AG09319 (cell line): ENCODE results near the gene DEGS1.
"Not testable (repeated sequence)": the region's sequence is repeated elsewhere in the genome, so short reads cannot be mapped to it uniquely, and the experiment has no call there.

ENCODE experiments used
- DNase-seq: peaks from one replicate; pipeline ENCODE4 v3.0.0-alpha.2; 2010; ENCODE audit warnings: low read depth; ENCODE audit errors: extremely low read depth
- CTCF ChIP-seq: IDR thresholded peaks from 2 replicates; pipeline ENCODE4 v1.5.1; 2011; ENCODE audit warnings: low read depth, mild to moderate bottlenecking, inconsistent platforms, low read length, moderate library complexity

The DEGS1 gene

GRCh38 chr1:224203243-224204016 is 20.4 kb downstream of the DEGS1 start:
- TF ChIP-seq CTCF: no peak
- DNase-seq: no peak

GRCh38 chr1:224205438-224205840 is 22.4 kb downstream of the DEGS1 start:
- no peak for TF ChIP-seq CTCF
- DNase-seq: no peak

- not testable (repeated sequence) for DNase-seq
Measured at GRCh38 chr1:224205931-224206538, 23.0 kb downstream of the DEGS1 start.

GRCh38 chr1:224211206-224211962 is 28.3 kb downstream of the DEGS1 start:
- TF ChIP-seq CTCF: no peak
- no peak for DNase-seq

GRCh38 chr1:224212618-224213061 is 29.6 kb downstream of the DEGS1 start:
- DNase-seq: no peak
- TF ChIP-seq CTCF: no peak

GRCh38 chr1:224213438-224214119 is 30.5 kb downstream of the DEGS1 start:
- no peak for DNase-seq
- no peak for TF ChIP-seq CTCF

- no peak for DNase-seq
- TF ChIP-seq CTCF: no peak
Measured at GRCh38 chr1:224216382-224216781, 33.3 kb downstream of the DEGS1 start.
